Stimulated activated CD8-positive, alpha-beta memory T cell treated with anti-CD3 and anti-CD28 coated beads, Interleukin-15, amount 100 ng/mL, for 4 hours (primary cell): ENCODE measurements around the gene SPRR1A.

ENCODE experiments used
- DNase-seq, 2 donors: peaks; one replicate each; pipeline ENCODE4 v3.0.0-alpha.2; 2020; ENCODE audit warnings: low read depth in 2 of 2

Gene SPRR1A, protein sequence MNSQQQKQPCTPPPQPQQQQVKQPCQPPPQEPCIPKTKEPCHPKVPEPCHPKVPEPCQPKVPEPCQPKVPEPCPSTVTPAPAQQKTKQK

DNA sequence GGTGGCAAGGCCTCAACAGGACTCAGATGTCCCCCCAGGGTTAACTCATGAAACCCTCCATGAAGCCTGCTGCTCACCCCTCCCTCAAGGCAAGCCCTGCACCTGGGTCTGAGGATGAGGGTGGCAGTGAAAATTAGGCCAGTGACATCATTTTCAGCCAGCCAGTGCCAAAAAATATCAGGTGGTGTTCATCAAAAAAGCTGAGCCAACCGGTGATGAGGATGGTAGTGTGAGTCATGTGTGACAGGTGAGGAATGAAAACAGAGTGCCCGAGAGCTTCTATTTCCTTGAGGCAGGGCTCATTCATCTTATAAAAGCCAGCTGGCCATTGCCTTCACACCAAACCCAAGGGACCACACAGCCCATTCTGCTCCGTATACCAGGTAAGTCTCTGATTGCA, at the start of gene SPRR1A:
SPRR1A (plus strand) TSS at position 339 of the 400 bp plus-strand sequence. CDS start 1,150 bp downstream, outside the sequence.
- no peak for DNase-seq

DNA sequence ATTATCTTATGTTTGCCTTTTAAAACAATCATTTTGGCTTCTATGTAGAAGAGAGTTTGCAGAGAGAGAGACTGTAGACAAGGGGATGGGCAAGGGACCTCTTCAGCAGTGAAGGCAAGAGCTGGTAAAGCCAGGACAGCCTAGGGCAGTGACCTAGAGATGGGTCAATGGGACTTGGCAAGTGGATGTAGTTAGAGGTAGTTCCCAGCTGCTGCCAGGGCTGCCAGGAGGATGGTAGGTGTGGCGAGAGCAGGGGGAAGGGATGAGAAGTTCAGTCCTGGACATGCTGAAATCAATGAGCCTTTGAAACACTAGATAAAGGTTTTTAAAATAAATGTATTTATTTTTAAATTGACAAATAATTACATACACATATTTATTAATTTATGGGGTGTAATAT, 43.3 kb upstream of the SPRR1A start:
- DNase-seq, result no peak

DNA sequence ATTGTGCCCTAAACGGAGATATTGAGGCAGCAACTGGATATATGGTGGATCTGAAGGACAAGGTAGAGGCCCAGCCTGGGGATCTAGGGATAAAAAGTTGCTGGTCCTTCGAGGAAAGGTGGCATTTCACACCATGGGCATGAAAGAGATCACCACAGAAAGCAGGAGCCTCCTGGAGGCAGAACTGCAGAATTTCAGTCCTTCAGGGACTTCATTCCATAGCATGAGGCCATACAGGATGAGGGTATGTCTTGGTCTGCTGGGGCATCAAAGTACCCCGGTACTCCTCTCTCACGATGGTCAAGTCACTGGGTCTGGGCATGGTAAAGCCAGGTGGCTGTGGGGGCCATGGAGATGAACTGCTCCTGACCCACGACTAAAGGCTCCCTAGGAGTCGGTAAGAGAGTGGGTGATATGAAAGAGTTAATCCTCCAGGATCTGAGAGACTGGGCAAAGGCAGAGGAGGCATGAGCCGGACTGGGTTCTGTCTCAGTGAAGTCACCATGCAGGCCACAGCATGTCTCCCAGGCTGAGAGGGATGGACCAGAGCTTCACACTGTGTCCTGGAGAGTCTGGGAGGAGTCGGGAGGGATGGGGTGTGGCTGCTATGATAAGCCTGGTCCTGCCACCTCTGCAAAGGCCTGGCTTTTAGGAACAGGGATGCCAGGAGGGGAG, 42.7 kb upstream of the SPRR1A start:
- DNase-seq, result no peak

DNA sequence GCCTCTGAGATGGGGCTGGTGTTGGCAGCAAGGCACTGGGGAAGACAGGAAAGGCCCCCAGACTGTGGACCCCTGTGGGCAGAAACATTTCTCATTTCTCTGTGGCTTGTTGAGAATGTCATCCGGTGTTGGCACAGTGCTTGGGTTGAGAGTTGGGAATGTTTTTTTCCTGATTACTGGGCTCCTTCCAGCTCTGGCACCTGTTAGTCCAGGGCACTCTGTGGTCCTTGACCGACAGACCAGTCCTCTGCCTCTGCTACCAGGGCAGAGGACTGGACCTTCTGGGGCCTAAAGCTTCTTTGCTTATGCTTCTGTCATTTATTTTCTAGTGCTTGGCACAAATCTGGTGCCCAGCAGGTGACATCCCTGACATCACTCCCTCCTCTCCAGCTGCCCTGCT, 41.7 kb upstream of the SPRR1A start:
- no peak for DNase-seq

DNA sequence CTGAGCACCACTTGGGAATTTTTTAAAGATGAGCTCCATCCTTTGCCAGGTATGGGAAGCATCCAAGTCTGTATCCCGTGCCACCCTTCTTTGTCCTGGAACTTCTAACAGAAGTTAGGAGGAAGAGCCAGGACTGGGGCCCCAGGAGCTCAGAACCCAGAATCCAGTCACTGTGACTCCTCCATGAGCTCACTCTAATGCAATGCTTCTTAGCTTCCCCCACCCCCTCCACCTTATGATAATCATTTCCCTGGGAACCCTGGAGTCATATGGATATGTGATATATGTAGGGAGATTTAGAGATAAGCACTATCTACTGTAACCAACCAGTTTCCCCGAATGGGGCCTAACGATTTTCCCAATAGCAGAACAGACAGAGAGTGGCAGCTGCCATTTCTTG, 37.6 kb upstream of the SPRR1A start:
- no peak for DNase-seq

DNA sequence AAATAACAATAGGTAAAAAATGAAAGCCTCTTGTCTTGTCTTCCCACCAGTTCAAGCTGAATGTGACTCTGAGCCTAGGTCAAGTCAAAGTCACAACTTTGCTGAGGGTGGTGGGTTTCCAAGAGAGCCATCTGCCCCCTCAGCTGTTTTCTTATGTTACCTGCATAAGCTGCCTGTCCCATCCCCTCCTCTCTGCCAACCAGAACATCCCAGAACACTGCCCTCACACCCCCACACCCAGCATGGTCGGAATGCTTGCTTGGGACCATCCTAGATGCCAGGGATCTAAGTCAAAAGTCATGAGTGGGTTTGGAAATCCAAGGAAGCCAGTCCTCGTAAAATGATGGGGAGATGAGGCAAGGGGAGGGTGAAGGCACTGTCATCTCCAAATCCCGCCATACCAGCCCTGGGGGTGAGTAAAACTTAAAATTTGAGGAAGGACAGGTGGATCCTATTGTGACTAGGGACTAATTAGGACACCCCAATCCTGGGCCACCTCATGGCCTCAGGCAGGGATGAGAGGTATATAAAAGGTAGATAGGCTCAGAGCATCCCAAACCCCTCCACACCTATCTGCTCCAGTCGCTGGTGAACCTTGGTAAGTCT, 37.1 kb upstream of the SPRR1A start, which contains the start of gene SPRR5:
SPRR5 (plus strand) TSS at position 556 of the 606 bp plus-strand sequence. CDS start 1,349 bp downstream, outside the sequence.
- no peak for DNase-seq

DNA sequence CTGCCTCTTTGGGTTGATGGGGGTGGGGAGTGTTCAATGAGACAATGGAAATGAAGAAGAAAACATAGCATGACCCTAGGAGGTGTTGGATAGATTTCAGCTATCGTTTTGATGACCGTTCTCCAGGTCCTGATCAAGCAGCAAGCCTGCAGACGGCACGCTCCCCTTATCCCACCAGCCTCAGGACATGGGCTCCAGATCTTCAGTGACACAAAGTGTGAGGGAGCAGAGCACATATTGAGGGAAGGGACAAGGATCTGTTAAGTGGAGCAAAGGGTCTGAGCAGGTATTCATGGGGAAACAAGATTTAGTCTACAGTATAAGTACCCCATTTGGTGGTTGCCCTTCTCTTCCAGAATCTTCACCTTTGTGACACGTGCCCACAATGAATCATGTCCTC, 32.2 kb upstream of the SPRR1A start:
- no peak for DNase-seq

DNA sequence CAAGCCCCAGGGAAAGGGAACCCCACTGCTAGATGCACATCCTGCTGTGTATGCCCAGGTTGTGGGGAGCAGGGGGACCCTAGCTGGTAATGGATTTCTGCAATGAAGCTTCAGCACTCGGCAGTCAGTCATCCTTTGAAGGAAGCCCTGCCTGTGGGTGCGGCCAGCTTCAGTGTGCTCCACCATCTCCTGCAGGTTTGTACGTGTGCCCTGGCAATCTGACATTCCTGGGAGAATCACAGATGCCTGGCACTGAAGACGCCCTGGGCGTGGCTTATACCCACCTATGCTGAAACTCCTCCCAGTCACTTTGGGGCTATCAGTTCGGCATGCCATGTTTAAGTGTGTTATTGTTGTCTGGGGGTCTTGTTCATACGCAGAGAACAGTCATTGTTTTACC, 30.1 kb upstream of the SPRR1A start:
- DNase-seq, result no peak

DNA sequence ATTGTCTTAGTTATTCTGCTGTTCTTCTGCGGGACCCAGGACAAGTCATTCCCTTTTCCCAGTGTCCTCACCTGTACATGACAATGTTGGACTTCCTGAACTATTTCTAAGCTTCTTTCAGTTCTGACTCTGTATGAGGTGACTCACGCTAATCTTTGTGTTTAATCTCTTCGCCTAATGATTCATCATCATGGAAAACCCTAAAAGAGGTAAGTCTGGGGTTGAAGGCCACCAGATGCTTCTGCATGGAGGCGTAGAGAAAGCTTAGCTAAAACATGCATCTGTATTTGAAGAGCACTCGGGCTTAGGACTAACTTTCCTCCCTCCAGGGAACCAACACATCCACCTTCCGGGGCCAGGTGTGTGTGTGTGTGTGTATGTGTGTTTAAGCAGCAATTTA, 29.4 kb upstream of the SPRR1A start:
- no peak for DNase-seq

DNA sequence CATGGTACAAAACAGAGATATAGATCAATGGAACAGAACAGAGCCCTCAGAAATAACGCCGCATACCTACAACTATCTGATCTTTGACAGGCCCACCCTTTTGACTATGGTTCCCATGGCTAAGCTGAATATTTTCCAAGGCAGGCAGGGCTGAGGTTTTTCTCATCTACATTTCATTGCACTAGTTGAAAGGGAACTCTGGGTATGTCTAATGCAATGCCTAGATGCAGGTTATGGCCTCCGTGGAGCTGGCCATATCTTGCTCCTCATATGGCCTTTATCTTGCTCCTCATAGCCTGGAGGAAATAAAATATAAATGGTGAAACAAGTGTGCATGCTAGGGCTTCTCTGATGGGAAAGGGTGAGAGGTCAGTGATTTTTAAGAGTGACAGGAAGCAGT, 26.3 kb upstream of the SPRR1A start:
- no peak for DNase-seq

DNA sequence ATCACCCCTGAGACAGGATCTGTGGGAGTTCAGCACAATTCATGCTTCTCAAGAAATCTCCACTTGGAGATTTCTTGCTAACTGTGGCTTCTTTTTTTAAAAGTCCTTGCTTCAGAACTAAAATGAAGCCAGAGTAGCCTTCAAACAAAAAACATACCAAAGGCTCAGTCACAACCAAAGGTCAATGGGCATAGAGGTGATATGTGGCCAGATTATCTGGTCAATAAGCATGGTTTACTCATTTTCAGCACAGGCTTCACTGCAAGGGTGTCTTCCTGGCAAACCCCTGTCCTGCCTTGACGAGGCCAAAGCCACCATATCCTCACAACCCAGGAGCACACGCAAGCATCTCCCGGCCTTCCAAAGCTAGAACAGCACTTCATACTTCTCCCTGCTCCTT, 24.6 kb upstream of the SPRR1A start:
- DNase-seq, result no peak

DNA sequence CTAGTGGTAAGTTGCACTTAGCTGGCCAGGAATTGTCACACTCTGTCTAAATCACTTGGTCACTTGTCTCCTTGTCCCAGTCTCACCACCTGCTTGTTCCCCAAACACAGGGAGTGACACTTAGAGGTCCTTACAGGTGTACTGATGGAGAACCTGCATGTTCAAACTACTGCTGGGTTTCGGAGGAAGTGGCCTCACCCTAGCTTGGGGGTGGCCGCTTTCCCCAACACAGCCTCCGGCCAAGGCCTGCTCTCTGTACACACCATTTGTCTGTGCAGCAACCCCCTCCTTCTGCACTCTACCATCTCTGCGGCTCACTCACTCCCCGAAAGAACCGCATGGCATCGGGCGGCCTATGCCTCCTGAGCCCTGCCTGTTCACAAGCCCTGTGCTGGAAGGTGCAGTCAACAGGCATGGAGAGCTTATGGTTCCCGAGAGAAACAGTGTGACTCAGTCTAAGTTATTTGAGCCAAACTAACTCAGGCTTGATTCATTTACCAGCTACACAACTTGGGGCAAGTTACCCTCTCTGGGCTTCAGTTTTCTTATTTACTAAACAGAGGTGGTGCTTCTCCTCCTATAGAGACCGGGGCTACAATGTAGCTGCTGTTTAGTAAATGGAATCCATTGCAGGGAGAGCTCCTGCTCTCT, 24.0 kb upstream of the SPRR1A start:
- DNase-seq, result no peak

DNA sequence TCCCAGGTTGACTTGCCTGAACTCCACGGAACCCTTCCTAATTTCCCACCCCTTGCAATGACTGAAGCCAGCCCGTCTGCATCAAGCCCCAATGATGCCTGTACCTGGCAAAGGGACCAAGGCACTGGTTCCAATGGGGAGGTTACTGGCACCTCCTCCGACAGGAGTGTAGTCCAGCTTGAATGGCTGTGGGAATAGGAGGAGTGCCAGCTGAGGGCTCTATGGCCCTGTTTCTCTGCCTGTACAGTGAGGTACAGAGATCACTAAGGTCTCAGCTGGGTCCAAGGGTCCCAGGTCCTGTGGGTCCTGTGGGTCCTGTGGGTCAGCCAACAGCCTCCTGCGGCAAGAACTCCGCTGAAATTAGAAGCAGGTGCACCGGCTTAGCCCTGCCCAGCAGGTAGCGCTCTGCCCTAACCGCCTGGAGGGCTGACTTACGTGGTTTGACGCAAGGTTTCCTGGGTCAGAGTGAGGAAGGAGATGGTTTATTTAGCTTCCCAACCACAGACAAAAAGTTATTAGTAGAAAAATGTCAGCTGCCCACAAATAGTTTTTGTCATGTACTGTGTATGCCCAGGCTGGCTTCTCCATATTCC, 23.3 kb upstream of the SPRR1A start:
- no peak for DNase-seq

DNA sequence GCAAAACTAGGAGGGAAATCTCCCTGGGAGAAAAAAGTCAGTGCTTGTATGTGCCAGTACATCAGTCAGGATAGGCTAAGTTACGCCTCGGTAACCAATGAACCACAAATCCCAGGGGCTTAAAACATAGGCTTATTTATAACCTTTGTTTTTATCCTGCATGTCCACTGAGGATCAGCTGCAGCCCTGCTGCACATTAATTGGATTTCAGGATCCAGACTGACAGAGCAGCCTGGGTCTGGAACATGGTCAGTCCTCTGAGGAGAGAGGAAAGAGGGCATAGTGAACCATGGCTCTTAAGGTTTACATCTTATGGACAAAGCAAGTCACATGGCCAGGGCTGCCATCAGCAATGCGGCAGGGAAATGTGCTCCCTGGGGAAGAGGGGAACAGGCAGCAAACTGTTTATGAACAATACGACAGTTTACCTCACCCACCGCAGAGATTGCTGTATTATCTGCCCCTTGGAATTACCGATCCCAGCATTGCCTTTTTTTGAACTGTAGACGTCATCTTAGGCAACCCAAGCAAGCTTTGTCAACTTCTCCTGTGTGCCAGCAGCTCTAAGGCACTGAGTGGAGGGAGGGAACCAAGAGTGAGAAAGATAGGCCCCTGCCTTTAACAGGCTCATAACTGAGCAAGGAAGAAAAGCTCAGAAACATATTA, 22.5 kb upstream of the SPRR1A start:
- no peak for DNase-seq

DNA sequence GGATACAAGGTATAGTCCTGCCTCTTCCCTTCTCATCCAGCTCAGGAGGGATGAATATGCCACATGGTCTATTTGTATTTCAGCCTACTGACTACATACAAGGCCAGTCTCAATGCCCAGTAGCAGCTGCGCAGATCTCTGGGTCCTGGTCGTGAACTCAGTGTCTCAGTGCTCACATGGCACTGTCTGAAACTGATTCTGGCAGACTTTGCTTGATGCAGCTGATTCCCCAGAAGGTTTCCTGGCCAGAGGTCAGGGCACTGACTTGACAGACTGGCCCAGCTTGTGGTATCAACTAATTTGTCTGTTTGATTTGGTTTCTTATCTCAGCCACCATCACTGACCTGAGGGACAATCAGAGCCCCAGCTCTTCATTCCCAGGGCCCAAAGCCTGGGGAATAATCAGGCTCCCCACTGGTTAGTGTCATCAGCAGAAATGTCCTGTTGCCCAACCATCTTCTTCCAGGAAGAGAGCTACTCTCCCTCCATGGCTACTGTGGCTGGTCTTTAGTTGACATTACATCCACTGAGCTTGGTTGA, 20.9 kb upstream of the SPRR1A start:
- no peak for DNase-seq

DNA sequence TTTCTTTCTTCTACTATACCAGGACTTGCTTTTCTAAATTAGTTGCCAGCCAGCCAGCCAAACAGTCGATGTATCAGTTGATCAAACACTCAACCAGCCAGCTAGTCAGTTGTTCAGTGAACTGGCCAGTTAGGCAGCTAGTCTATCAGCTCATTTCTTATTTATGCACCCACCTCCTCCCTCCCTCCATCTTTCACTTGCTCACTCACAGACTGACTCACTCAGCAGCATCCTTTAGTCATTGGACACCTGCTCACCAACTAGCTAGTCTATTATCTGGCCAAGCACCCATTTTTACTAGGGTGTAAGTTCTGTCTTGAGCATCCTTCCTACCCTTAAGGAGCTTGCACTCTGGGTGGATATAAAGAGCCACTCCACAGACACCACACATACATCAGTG, 19.3 kb upstream of the SPRR1A start:
- no peak for DNase-seq

DNA sequence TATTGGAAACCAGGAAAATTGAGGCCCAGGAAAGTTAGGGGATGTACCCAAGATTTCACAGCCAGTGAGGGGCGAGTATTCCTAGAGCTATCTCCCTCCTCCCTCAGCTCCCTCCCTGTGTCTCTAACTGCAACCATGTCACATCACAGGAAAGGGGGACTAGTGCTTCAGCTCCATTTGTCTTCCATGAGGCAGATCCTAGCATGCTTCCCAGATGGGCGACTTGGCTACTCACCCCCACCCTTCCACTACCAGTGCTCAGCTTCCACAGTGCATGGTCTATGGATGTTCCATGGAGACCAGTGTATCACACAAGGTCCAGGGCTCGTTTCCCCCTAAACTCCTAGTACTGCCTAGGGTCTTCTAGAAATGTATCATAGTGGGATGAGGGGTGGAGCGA, 18.0 kb upstream of the SPRR1A start:
- DNase-seq, result no peak

DNA sequence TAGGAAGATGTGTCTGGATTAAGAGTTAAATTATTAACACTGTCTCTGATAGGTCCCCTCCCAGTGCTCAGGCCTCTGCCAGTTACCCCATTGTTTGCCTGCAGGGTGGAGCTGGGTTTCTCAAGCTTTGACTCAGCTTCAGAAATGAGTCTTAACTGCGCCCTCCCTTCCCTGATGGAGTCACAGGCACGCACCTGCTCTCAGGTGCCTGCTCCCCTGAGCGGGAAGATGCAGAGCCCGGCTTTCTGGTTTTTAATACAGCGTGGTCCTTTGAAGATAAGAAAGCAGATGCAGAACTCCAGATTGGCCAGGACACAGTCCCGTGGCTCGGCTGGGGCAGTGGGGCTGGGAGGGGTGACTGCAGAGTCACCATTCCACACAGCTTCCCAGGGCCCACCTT, 16.7 kb upstream of the SPRR1A start:
- no peak for DNase-seq

DNA sequence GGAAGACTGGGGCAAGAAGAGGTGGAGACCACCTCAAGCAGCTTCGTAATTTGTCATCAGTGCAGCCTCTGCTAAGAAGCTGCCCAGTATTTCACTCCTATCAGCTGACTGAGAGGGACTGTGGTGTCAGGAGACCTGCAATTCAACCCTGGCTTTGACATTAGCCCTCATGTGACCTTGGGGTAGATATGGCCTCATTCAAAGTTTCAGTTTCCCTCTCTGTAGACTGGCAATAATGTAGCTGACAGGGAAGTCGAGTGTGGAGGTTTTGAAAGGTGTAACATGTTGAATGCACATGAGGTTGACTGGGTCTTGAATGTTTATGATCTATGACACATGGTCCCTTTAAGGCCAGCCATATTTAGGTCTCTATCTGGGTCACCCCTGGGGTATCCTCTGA, 15.6 kb upstream of the SPRR1A start:
- no peak for DNase-seq

DNA sequence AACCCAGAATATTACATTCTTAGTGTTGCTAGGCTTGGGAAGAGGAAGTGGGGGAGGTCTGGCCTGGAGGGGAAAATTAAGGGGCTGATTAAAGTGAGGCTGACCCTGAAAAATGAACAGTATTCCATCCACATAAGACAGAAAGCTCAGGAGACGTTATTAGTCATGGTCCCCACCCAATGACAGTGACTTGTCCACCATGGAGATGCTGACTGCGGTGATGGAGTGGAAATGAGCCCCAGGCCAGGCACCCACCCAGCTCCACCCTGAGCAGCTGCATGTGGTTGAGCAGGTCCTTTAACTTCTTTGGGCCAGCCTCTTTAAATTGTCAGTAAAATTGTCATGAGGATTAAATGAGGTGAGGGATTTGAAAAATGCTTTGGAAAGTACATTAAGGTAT, 14.8 kb upstream of the SPRR1A start:
- DNase-seq, result no peak

DNA sequence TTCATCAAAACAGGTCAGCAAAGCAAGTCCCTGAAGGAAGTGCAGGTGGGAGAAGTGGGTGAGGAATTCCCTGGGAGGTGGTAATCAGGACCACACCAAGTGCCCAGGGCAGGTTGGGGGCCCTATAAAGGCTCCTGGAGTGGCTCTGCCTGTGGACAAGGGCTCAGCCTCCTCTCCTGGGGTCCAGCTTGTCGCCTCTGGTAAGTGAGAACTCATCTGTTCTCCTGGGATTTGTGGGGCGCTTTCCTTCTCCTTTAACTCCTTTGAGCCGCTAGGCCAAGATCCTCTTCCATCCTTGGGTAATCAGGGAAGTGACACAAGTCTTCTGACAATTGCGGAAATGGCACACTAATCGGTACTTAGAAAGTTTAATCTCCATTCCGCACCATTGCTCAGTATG, 13.4 kb upstream of the SPRR1A start, which contains the start of gene SPRR4:
SPRR4 (plus strand) TSS at position 154 of the 400 bp plus-strand sequence. CDS start 1,243 bp downstream, outside the sequence.
- no peak for DNase-seq
